Vagina (tissue), 2 donors: ENCODE results near the gene DBP.

ENCODE experiments used
- CTCF ChIP-seq, 3 experiments: fragments of 450-650 bp in 2 of 3; fragments of 200-600 bp in 1 of 3; sonication (generic) in 1 of 3; IDR thresholded peaks; one replicate each; pipeline ENCODE4 v1.5.1; 2017 to 2019; ENCODE audit warnings: antibody characterized with exemption in 3 of 3, mild to moderate bottlenecking in 2 of 3, moderate library complexity in 2 of 3
- POLR2AphosphoS5 ChIP-seq, 2 donors: sonication (generic); formaldehyde crosslinking; IDR thresholded peaks; one replicate each; pipeline ENCODE4 v1.9.0; 2017; ENCODE audit warnings: antibody characterized with exemption in 2 of 2, mild to moderate bottlenecking in 2 of 2, low read depth in 1 of 2; ENCODE audit not compliant: insufficient read depth in 1 of 2

GRCh38 chr19:48673436-48674100 lies 36.4 kb upstream of the DBP start:
- TF ChIP-seq CTCF (IDR thresholded peaks at IDR 0.05), result no peak
- TF ChIP-seq POLR2AphosphoS5 (IDR thresholded peaks at IDR 0.05; ENCODE audit: insufficient read depth in 1 of 2, low read depth in 1 of 2), result no peak
